Body of pancreas (tissue), 4 donors: ENCODE data around the gene KLK2.

Experiments
- CTCF ChIP-seq, 7 experiments: fragments of 450-650 bp in 4 of 7; fragments of 200-600 bp in 3 of 7; sonication (generic) in 3 of 7; IDR thresholded peaks; one replicate each; pipeline ENCODE4 v1.5.1; 2016 to 2019; ENCODE audit warnings: antibody characterized with exemption in 7 of 7
- POLR2A ChIP-seq, 3 donors: fragments of 450-650 bp; IDR thresholded peaks; one replicate each; pipeline ENCODE4 v1.6.1; 2016; ENCODE audit warnings: antibody characterized with exemption in 3 of 3, mild to moderate bottlenecking in 2 of 3

DNA sequence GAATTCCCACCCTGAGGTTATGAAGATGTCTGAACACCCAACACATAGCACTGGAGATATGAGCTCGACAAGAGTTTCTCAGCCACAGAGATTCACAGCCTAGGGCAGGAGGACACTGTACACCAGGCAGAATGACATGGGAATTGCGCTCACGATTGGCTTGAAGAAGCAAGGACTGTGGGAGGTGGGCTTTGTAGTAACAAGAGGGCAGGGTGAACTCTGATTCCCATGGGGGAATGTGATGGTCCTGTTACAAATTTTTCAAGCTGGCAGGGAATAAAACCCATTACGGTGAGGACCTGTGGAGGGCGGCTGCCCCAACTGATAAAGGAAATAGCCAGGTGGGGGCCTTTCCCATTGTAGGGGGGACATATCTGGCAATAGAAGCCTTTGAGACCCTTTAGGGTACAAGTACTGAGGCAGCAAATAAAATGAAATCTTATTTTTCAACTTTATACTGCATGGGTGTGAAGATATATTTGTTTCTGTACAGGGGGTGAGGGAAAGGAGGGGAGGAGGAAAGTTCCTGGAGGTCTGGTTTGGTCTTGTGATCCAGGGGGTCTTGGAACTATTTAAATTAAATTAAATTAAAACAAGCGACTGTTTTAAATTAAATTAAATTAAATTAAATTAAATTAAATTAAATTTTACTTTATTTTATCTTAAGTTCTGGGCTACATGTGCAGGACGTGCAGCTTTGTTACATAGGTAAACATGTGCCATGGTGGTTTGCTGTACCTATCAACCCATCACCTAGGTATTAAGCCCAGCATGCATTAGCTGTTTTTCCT is 11.5 kb upstream of the KLK2 start:
- no peak for TF ChIP-seq POLR2A (IDR thresholded peaks at IDR 0.05)
- TF ChIP-seq CTCF (IDR thresholded peaks at IDR 0.05), result no peak
